Measurements from ENCODE around the gene LHX4. TPM values are rescaled to one million over a fixed set of nuclear protein-coding genes. Genes with fewer than 3 reads are reported as not detected.

Gene LHX4
- total RNA-seq, 2 experiments from 2014 or later, result not detected

GRCh38 chr1:180266275-180267210 lies 36.5 kb downstream of the LHX4 start:
- no peak for DNase-seq
- no peaks in the 10 kb centered on the region for H3K9me3 Mint-ChIP-seq (ENCODE audit: insufficient read depth)
- H3K36me3 Mint-ChIP-seq (ENCODE audit: low read depth), result no peaks in the 10 kb centered on the region
- H3K27me3 Mint-ChIP-seq (ENCODE audit: low read depth), result no peaks in the 10 kb centered on the region
- no peaks in the 10 kb centered on the region for H3K4me1 Mint-ChIP-seq (ENCODE audit: low read depth)
- CTCF ChIA-PET, result no interaction called here
- POLR2A ChIA-PET, result no interaction called here
- no peak for ATAC-seq
- no peak overlapping the region for H3K4me3 Mint-ChIP-seq
- H3K27ac Mint-ChIP-seq, result no peak overlapping the region

- ChIA-PET POLR2A (no interaction called here), CTCF (no interaction called here)
- H3K27me3 Mint-ChIP-seq (ENCODE audit: low read depth), result no peaks in the 10 kb centered on the region
- H3K27ac Mint-ChIP-seq, result no peak overlapping the region
- no peaks in the 10 kb centered on the region for H3K4me1 Mint-ChIP-seq (ENCODE audit: low read depth)
- ATAC-seq (no peak), DNase-seq (no peak)
- H3K36me3 Mint-ChIP-seq (ENCODE audit: low read depth), result no peaks in the 10 kb centered on the region
- H3K4me3 Mint-ChIP-seq, result no peak overlapping the region
- no peaks in the 10 kb centered on the region for H3K9me3 Mint-ChIP-seq (ENCODE audit: insufficient read depth)
Measured at GRCh38 chr1:180267211-180267561, 37.1 kb downstream of the LHX4 start.

GRCh38 chr1:180267761-180268555 lies 37.9 kb downstream of the LHX4 start:
- H3K4me3 Mint-ChIP-seq, result no peak overlapping the region
- no peaks in the 10 kb centered on the region for H3K36me3 Mint-ChIP-seq (ENCODE audit: low read depth)
- DNase-seq (no peak), ATAC-seq (no peak)
- ChIA-PET POLR2A (no interaction called here), CTCF (no interaction called here)
- H3K4me1 Mint-ChIP-seq (ENCODE audit: low read depth), result no peaks in the 10 kb centered on the region
- H3K9me3 Mint-ChIP-seq (ENCODE audit: insufficient read depth), result no peaks in the 10 kb centered on the region
- H3K27me3 Mint-ChIP-seq (ENCODE audit: low read depth), result no peaks in the 10 kb centered on the region
- H3K27ac Mint-ChIP-seq, result no peak overlapping the region

GRCh38 chr1:180268556-180269075 lies 38.6 kb downstream of the LHX4 start:
- no peak overlapping the region for H3K4me3 Mint-ChIP-seq
- DNase-seq (no peak), ATAC-seq (no peak)
- H3K27ac Mint-ChIP-seq, result no peak overlapping the region
- peaks cover under 1% of the 10 kb centered on the region for H3K36me3 Mint-ChIP-seq (ENCODE audit: low read depth)
- ChIA-PET CTCF (no interaction called here), POLR2A (no interaction called here)
- no peaks in the 10 kb centered on the region for H3K27me3 Mint-ChIP-seq (ENCODE audit: low read depth)
- H3K4me1 Mint-ChIP-seq (ENCODE audit: low read depth), result no peaks in the 10 kb centered on the region
- H3K9me3 Mint-ChIP-seq (ENCODE audit: insufficient read depth), result no peaks in the 10 kb centered on the region

- DNase-seq (no peak), ATAC-seq (no peak)
- no peaks in the 10 kb centered on the region for H3K4me1 Mint-ChIP-seq (ENCODE audit: low read depth)
- H3K27me3 Mint-ChIP-seq (ENCODE audit: low read depth), result no peaks in the 10 kb centered on the region
- ChIA-PET POLR2A (no interaction called here), CTCF (no interaction called here)
- H3K27ac Mint-ChIP-seq, result no peak overlapping the region
- H3K36me3 Mint-ChIP-seq (ENCODE audit: low read depth), result peaks cover 9% of the 10 kb centered on the region
- no peak overlapping the region for H3K4me3 Mint-ChIP-seq
- no peaks in the 10 kb centered on the region for H3K9me3 Mint-ChIP-seq (ENCODE audit: insufficient read depth)
Measured at GRCh38 chr1:180269645-180270529, 39.8 kb downstream of the LHX4 start.

GRCh38 chr1:180270530-180271271 lies 40.6 kb downstream of the LHX4 start:
- H3K27ac Mint-ChIP-seq, result no peak overlapping the region
- DNase-seq, result no peak
- no peak overlapping the region for H3K4me3 Mint-ChIP-seq
- H3K4me1 Mint-ChIP-seq (ENCODE audit: low read depth), result no peaks in the 10 kb centered on the region
- CTCF ChIA-PET, result interaction anchor here (1.9 kb wide), 1 partner anchor 18 kb away, joined by 4 read pairs; no protein-coding TSS in a partner anchor
- POLR2A ChIA-PET, result interaction anchor here (1.3 kb wide), 1 partner anchor 9 kb away, joined by 3 read pairs; no protein-coding TSS in a partner anchor
- H3K9me3 Mint-ChIP-seq (ENCODE audit: insufficient read depth), result no peaks in the 10 kb centered on the region
- no peak for ATAC-seq
- no peaks in the 10 kb centered on the region for H3K27me3 Mint-ChIP-seq (ENCODE audit: low read depth)
- H3K36me3 Mint-ChIP-seq (ENCODE audit: low read depth), result peaks cover 13% of the 10 kb centered on the region

- H3K36me3 Mint-ChIP-seq (ENCODE audit: low read depth), result peaks cover 13% of the 10 kb centered on the region
- H3K27me3 Mint-ChIP-seq (ENCODE audit: low read depth), result no peaks in the 10 kb centered on the region
- H3K4me3 Mint-ChIP-seq, result no peak overlapping the region
- H3K4me1 Mint-ChIP-seq (ENCODE audit: low read depth), result no peaks in the 10 kb centered on the region
- DNase-seq, result no peak
- no peaks in the 10 kb centered on the region for H3K9me3 Mint-ChIP-seq (ENCODE audit: insufficient read depth)
- CTCF ChIA-PET, result interaction anchor here (1.9 kb wide), 1 partner anchor 18 kb away, joined by 4 read pairs; no protein-coding TSS in a partner anchor
- POLR2A ChIA-PET, result interaction anchor here (1.3 kb wide), 1 partner anchor 10 kb away, joined by 3 read pairs; no protein-coding TSS in a partner anchor
- ATAC-seq, result no peak
- no peak overlapping the region for H3K27ac Mint-ChIP-seq
Measured at GRCh38 chr1:180271272-180272255, 41.5 kb downstream of the LHX4 start.

- Mint-ChIP-seq H3K36me3 (ENCODE audit: low read depth) (peaks cover 13% of the 10 kb centered on the region), H3K4me1 (ENCODE audit: low read depth) (no peaks in the 10 kb centered on the region), H3K4me3 (no peak overlapping the region), H3K27ac (no peak overlapping the region), H3K9me3 (ENCODE audit: insufficient read depth) (no peaks in the 10 kb centered on the region), H3K27me3 (ENCODE audit: low read depth) (no peaks in the 10 kb centered on the region)
- ATAC-seq (no peak), DNase-seq (no peak)
- ChIA-PET POLR2A (no interaction called here), CTCF (interaction anchor here (1.9 kb wide), 1 partner anchor 19 kb away, joined by 4 read pairs; no protein-coding TSS in a partner anchor)
Measured at GRCh38 chr1:180272395-180272794, 42.3 kb downstream of the LHX4 start.

GRCh38 chr1:180273066-180273465 lies 43.0 kb downstream of the LHX4 start:
- no peak for ATAC-seq
- H3K4me1 Mint-ChIP-seq (ENCODE audit: low read depth), result no peaks in the 10 kb centered on the region
- H3K27ac Mint-ChIP-seq, result no peak overlapping the region
- POLR2A ChIA-PET, result no interaction called here
- no peak overlapping the region for H3K4me3 Mint-ChIP-seq
- DNase-seq, result no peak
- no peaks in the 10 kb centered on the region for H3K27me3 Mint-ChIP-seq (ENCODE audit: low read depth)
- peaks cover 15% of the 10 kb centered on the region for H3K36me3 Mint-ChIP-seq (ENCODE audit: low read depth)
- CTCF ChIA-PET, result interaction anchor here (1.0 to 1.5 kb wide), 2 partner anchors 20 to 205 kb away, joined by 4 read pairs; no protein-coding TSS in a partner anchor
- no peaks in the 10 kb centered on the region for H3K9me3 Mint-ChIP-seq (ENCODE audit: insufficient read depth)

- Mint-ChIP-seq H3K4me3 (no peak overlapping the region), H3K27ac (no peak overlapping the region), H3K9me3 (ENCODE audit: insufficient read depth) (no peaks in the 10 kb centered on the region), H3K36me3 (ENCODE audit: low read depth) (peaks cover 15% of the 10 kb centered on the region), H3K27me3 (ENCODE audit: low read depth) (no peaks in the 10 kb centered on the region), H3K4me1 (ENCODE audit: low read depth) (peaks cover 2% of the 10 kb centered on the region)
- DNase-seq (no peak), ATAC-seq (no peak)
- CTCF ChIA-PET, result interaction anchor here (1.5 kb wide), 1 partner anchor 21 kb away, joined by 4 read pairs; no protein-coding TSS in a partner anchor
- POLR2A ChIA-PET, result no interaction called here
Measured at GRCh38 chr1:180274221-180274620, 44.2 kb downstream of the LHX4 start.
